ENCODE results near the gene NOC2L. TPM values are rescaled to one million over a fixed set of nuclear protein-coding genes. Genes with fewer than 3 reads are reported as not detected.
"Not testable (repeated sequence)": the region's sequence is repeated elsewhere in the genome, so short reads cannot be mapped to it uniquely, and the experiment has no call there.

The NOC2L gene
- total RNA-seq, 2 donors from 2014 or later, result 45.2 to 51.7 TPM

- no peak for ATAC-seq
- peak overlapping the region; percentile 47 for H3K4me3 Mint-ChIP-seq
- DNase-seq, result no peak
- H3K27me3 Mint-ChIP-seq, result no peaks in the 10 kb centered on the region
- H3K27ac Mint-ChIP-seq, result no peak overlapping the region
- H3K9me3 ChIP-seq (ENCODE audit: control insufficient read depth, low read length, poor library complexity, severe bottlenecking), result no peaks in the 10 kb centered on the region
- H3K36me3 Mint-ChIP-seq (ENCODE audit: low read depth), result peaks cover 14% of the 10 kb centered on the region
- peaks cover 16% of the 10 kb centered on the region for H3K4me1 Mint-ChIP-seq
Observed at GRCh38 chr1:954927-955326, 4.1 kb downstream of the NOC2L start.

GRCh38 chr1:953524-954320, 5.3 kb downstream of the NOC2L start:
- H3K9me3 ChIP-seq (ENCODE audit: control insufficient read depth, low read length, poor library complexity, severe bottlenecking), result no peaks in the 10 kb centered on the region
- no peak for ATAC-seq
- no peak overlapping the region for H3K27ac Mint-ChIP-seq
- H3K36me3 Mint-ChIP-seq (ENCODE audit: low read depth), result peaks cover 15% of the 10 kb centered on the region
- peaks cover 16% of the 10 kb centered on the region for H3K4me1 Mint-ChIP-seq
- DNase-seq, result no peak
- no peaks in the 10 kb centered on the region for H3K27me3 Mint-ChIP-seq
- no peak overlapping the region for H3K4me3 Mint-ChIP-seq

- H3K27me3 Mint-ChIP-seq, result no peaks in the 10 kb centered on the region
- ATAC-seq (no peak), DNase-seq (no peak)
- H3K36me3 Mint-ChIP-seq (ENCODE audit: low read depth), result peaks cover 16% of the 10 kb centered on the region
- peaks cover 10% of the 10 kb centered on the region for H3K4me1 Mint-ChIP-seq
- no peaks in the 10 kb centered on the region for H3K9me3 ChIP-seq (ENCODE audit: control insufficient read depth, low read length, poor library complexity, severe bottlenecking)
- no peak overlapping the region for H3K4me3 Mint-ChIP-seq
- H3K27ac Mint-ChIP-seq, result no peak overlapping the region
Observed at GRCh38 chr1:952603-953002, 6.5 kb downstream of the NOC2L start.

- no peak for DNase-seq
- no peaks in the 10 kb centered on the region for H3K9me3 ChIP-seq (ENCODE audit: control insufficient read depth, low read length, poor library complexity, severe bottlenecking)
- H3K4me1 Mint-ChIP-seq, result peaks cover 7% of the 10 kb centered on the region
- no peak overlapping the region for H3K27ac Mint-ChIP-seq
- H3K27me3 Mint-ChIP-seq, result no peaks in the 10 kb centered on the region
- peaks cover 14% of the 10 kb centered on the region for H3K36me3 Mint-ChIP-seq (ENCODE audit: low read depth)
- no peak for ATAC-seq
- no peak overlapping the region for H3K4me3 Mint-ChIP-seq
Observed at GRCh38 chr1:952201-952600, 6.9 kb downstream of the NOC2L start.

GRCh38 chr1:951364-951763, 7.7 kb downstream of the NOC2L start:
- no peak for ATAC-seq
- no peaks in the 10 kb centered on the region for H3K9me3 ChIP-seq (ENCODE audit: control insufficient read depth, low read length, poor library complexity, severe bottlenecking)
- Mint-ChIP-seq H3K27me3 (no peaks in the 10 kb centered on the region), H3K4me3 (no peak overlapping the region), H3K27ac (no peak overlapping the region), H3K36me3 (ENCODE audit: low read depth) (peaks cover 14% of the 10 kb centered on the region), H3K4me1 (peaks cover 7% of the 10 kb centered on the region)
- DNase-seq, result no peak

GRCh38 chr1:950881-951280, 8.2 kb downstream of the NOC2L start:
- H3K4me1 Mint-ChIP-seq, result peaks cover 7% of the 10 kb centered on the region

GRCh38 chr1:950268-950667, 8.8 kb downstream of the NOC2L start:
- H3K4me1 Mint-ChIP-seq, result peaks cover 6% of the 10 kb centered on the region
- peaks cover 15% of the 10 kb centered on the region for H3K36me3 Mint-ChIP-seq (ENCODE audit: low read depth)
- no peaks in the 10 kb centered on the region for H3K9me3 ChIP-seq (ENCODE audit: control insufficient read depth, low read length, poor library complexity, severe bottlenecking)
- H3K27me3 Mint-ChIP-seq, result no peaks in the 10 kb centered on the region
- H3K4me3 Mint-ChIP-seq, result no peak overlapping the region
- no peak for ATAC-seq
- H3K27ac Mint-ChIP-seq, result no peak overlapping the region
- no peak for DNase-seq

More at GRCh38 chr1:950881-951280, 8.2 kb downstream of the NOC2L start:
- ATAC-seq (no peak), DNase-seq (no peak)
- no peaks in the 10 kb centered on the region for H3K9me3 ChIP-seq (ENCODE audit: control insufficient read depth, low read length, poor library complexity, severe bottlenecking)
- Mint-ChIP-seq H3K27ac (no peak overlapping the region), H3K36me3 (ENCODE audit: low read depth) (peaks cover 16% of the 10 kb centered on the region), H3K4me3 (no peak overlapping the region), H3K27me3 (no peaks in the 10 kb centered on the region)

GRCh38 chr1:947958-948357, 11.1 kb downstream of the NOC2L start:
- Mint-ChIP-seq H3K4me1 (peaks cover 2% of the 10 kb centered on the region), H3K4me3 (no peak overlapping the region), H3K36me3 (ENCODE audit: low read depth) (peaks cover 11% of the 10 kb centered on the region), H3K27ac (no peak overlapping the region), H3K27me3 (no peaks in the 10 kb centered on the region)
- DNase-seq (no peak), ATAC-seq (no peak)
- H3K9me3 ChIP-seq (ENCODE audit: control insufficient read depth, low read length, poor library complexity, severe bottlenecking), result no peaks in the 10 kb centered on the region

- H3K36me3 Mint-ChIP-seq (ENCODE audit: low read depth); ATAC-seq; H3K27ac Mint-ChIP-seq; H3K4me3 Mint-ChIP-seq; H3K4me1 Mint-ChIP-seq; H3K9me3 ChIP-seq (ENCODE audit: control insufficient read depth, low read length, poor library complexity, severe bottlenecking); DNase-seq; H3K27me3 Mint-ChIP-seq: not testable (repeated sequence)
Observed at GRCh38 chr1:946811-947210, 12.2 kb downstream of the NOC2L start.

GRCh38 chr1:945688-946556, 13.1 kb downstream of the NOC2L start:
- Mint-ChIP-seq H3K36me3 (ENCODE audit: low read depth) (peaks cover 5% of the 10 kb centered on the region), H3K27ac (no peak overlapping the region), H3K4me1 (peaks cover 6% of the 10 kb centered on the region), H3K27me3 (peaks cover 6% of the 10 kb centered on the region), H3K4me3 (peak overlapping the region; percentile 53)
- DNase-seq, result no peak
- H3K9me3 ChIP-seq (ENCODE audit: control insufficient read depth, low read length, poor library complexity, severe bottlenecking), result no peaks in the 10 kb centered on the region
- no peak for ATAC-seq

- no peak overlapping the region for H3K27ac Mint-ChIP-seq
- ATAC-seq, result no peak
- H3K27me3 Mint-ChIP-seq, result peaks cover 6% of the 10 kb centered on the region
- peaks cover 7% of the 10 kb centered on the region for H3K4me1 Mint-ChIP-seq
- H3K36me3 Mint-ChIP-seq (ENCODE audit: low read depth), result peaks cover 5% of the 10 kb centered on the region
- H3K9me3 ChIP-seq (ENCODE audit: control insufficient read depth, low read length, poor library complexity, severe bottlenecking), result no peaks in the 10 kb centered on the region
- H3K4me3 Mint-ChIP-seq, result no peak overlapping the region
- DNase-seq, result no peak
Observed at GRCh38 chr1:944341-945325, 14.4 kb downstream of the NOC2L start.

GRCh38 chr1:943545-944340, 15.3 kb downstream of the NOC2L start:
- DNase-seq, result no peak
- H3K4me3 Mint-ChIP-seq, result no peak overlapping the region
- peaks cover 7% of the 10 kb centered on the region for H3K4me1 Mint-ChIP-seq
- peaks cover 8% of the 10 kb centered on the region for H3K27me3 Mint-ChIP-seq
- no peak overlapping the region for H3K27ac Mint-ChIP-seq
- peaks cover 4% of the 10 kb centered on the region for H3K36me3 Mint-ChIP-seq (ENCODE audit: low read depth)
- ATAC-seq, result no peak
- no peaks in the 10 kb centered on the region for H3K9me3 ChIP-seq (ENCODE audit: control insufficient read depth, low read length, poor library complexity, severe bottlenecking)

Data from T-helper 17 cell (primary cell).